Measurements from ENCODE around the gene KCNMA1.

The KCNMA1 gene

GRCh38 chr10:77325233-77325537 lies 312.4 kb downstream of the KCNMA1 start:
- TF ChIP-seq CTCF (conservative IDR thresholded peaks at IDR 0.05; ENCODE audit: low read depth, low read length) = no peak
- H3K27me3 ChIP-seq (ENCODE audit: insufficient read depth, low read depth) = no peaks in the 10 kb centered on the region
- no peaks in the 10 kb centered on the region for H3K4me1 ChIP-seq (ENCODE audit: low read depth, poor library complexity, severe bottlenecking)
- H2AFZ ChIP-seq (ENCODE audit: low read depth) = no peak overlapping the region
- no peak overlapping the region for H3K4me3 ChIP-seq (IDR thresholded peaks at IDR 0.05; ENCODE audit: insufficient read depth, low read depth, low read length)
- H4K20me1 ChIP-seq (ENCODE audit: insufficient read depth) = no peaks in the 10 kb centered on the region
- H3K79me2 ChIP-seq (ENCODE audit: insufficient read depth, low read depth) = no peaks in the 10 kb centered on the region
- H3K36me3 ChIP-seq (ENCODE audit: insufficient read depth) = no peaks in the 10 kb centered on the region
- H3K4me2 ChIP-seq = no peak overlapping the region
- no peak overlapping the region for H3K27ac ChIP-seq
- no peak overlapping the region for H3K9ac ChIP-seq

GRCh38 chr10:77321838-77322237 lies 315.8 kb downstream of the KCNMA1 start:
- Histone ChIP-seq H3K4me3 (IDR thresholded peaks at IDR 0.05; ENCODE audit: insufficient read depth, low read depth, low read length) (no peak overlapping the region), H3K36me3 (ENCODE audit: insufficient read depth) (no peaks in the 10 kb centered on the region), H3K4me1 (ENCODE audit: low read depth, poor library complexity, severe bottlenecking) (no peaks in the 10 kb centered on the region), H3K27ac (no peak overlapping the region), H2AFZ (ENCODE audit: low read depth) (no peak overlapping the region), H3K27me3 (ENCODE audit: insufficient read depth, low read depth) (no peaks in the 10 kb centered on the region), H3K79me2 (ENCODE audit: insufficient read depth, low read depth) (no peaks in the 10 kb centered on the region), H3K9ac (no peak overlapping the region), H4K20me1 (ENCODE audit: insufficient read depth) (no peaks in the 10 kb centered on the region), H3K4me2 (no peak overlapping the region)
- TF ChIP-seq CTCF (conservative IDR thresholded peaks at IDR 0.05; ENCODE audit: low read depth, low read length) = no peak

- no peak for TF ChIP-seq CTCF (conservative IDR thresholded peaks at IDR 0.05; ENCODE audit: low read depth, low read length)
- Histone ChIP-seq H3K79me2 (ENCODE audit: insufficient read depth, low read depth) (no peaks in the 10 kb centered on the region), H3K4me2 (no peak overlapping the region), H2AFZ (ENCODE audit: low read depth) (no peak overlapping the region), H3K36me3 (ENCODE audit: insufficient read depth) (no peaks in the 10 kb centered on the region), H3K27me3 (ENCODE audit: insufficient read depth, low read depth) (no peaks in the 10 kb centered on the region), H4K20me1 (ENCODE audit: insufficient read depth) (no peaks in the 10 kb centered on the region), H3K4me3 (IDR thresholded peaks at IDR 0.05; ENCODE audit: insufficient read depth, low read depth, low read length) (no peak overlapping the region), H3K4me1 (ENCODE audit: low read depth, poor library complexity, severe bottlenecking) (no peaks in the 10 kb centered on the region), H3K9ac (no peak overlapping the region), H3K27ac (no peak overlapping the region)
Measured at GRCh38 chr10:77320971-77321471, 316.6 kb downstream of the KCNMA1 start.

- Histone ChIP-seq H3K4me1 (ENCODE audit: low read depth, poor library complexity, severe bottlenecking) (no peaks in the 10 kb centered on the region), H4K20me1 (ENCODE audit: insufficient read depth) (no peaks in the 10 kb centered on the region), H3K4me3 (IDR thresholded peaks at IDR 0.05; ENCODE audit: insufficient read depth, low read depth, low read length) (no peak overlapping the region), H3K27ac (no peak overlapping the region), H2AFZ (ENCODE audit: low read depth) (no peak overlapping the region), H3K27me3 (ENCODE audit: insufficient read depth, low read depth) (no peaks in the 10 kb centered on the region), H3K9ac (no peak overlapping the region), H3K79me2 (ENCODE audit: insufficient read depth, low read depth) (no peaks in the 10 kb centered on the region), H3K36me3 (ENCODE audit: insufficient read depth) (no peaks in the 10 kb centered on the region), H3K4me2 (no peak overlapping the region)
- no peak for TF ChIP-seq CTCF (conservative IDR thresholded peaks at IDR 0.05; ENCODE audit: low read depth, low read length)
Measured at GRCh38 chr10:77319557-77319956, 318.1 kb downstream of the KCNMA1 start.

Measured in KMS-11 (cell line).